Spleen (tissue), 11 donors: ENCODE measurements around the gene TANC1. TPM values are rescaled to one million over a fixed set of nuclear protein-coding genes. Genes with fewer than 3 reads are reported as not detected.

Experiments used
- DNase-seq: peaks from one replicate; pipeline ENCODE4 v3.0.0-alpha.2; 2020
- H3K27ac ChIP-seq, 8 donors: fragments of 200-600 bp; sonication (generic) in 7 of 8; 1 replicate in 4 of 8; 2 replicates in 4 of 8; pipeline versions ENCODE4 v1.5.0 to v1.8.0; 2016 to 2021; ENCODE audit warnings: inconsistent platforms in 4 of 8, mild to moderate bottlenecking in 4 of 8, moderate library complexity in 1 of 8
- H3K27me3 ChIP-seq, 7 donors: fragments of 200-600 bp; sonication (generic) in 6 of 7; replicated peaks in 1 of 7; 1 replicate in 4 of 7; 2 replicates in 3 of 7; pipeline versions ENCODE4 v1.5.0 to v1.8.0; 2016 to 2021; ENCODE audit warnings: inconsistent platforms in 3 of 7, mild to moderate bottlenecking in 1 of 7
- H3K36me3 ChIP-seq, 6 donors: fragments of 200-600 bp; sonication (generic) in 5 of 6; 1 replicate in 4 of 6; 2 replicates in 2 of 6; pipeline versions ENCODE4 v1.5.0 to v1.8.0; 2016 to 2021; ENCODE audit warnings: inconsistent platforms in 2 of 6
- H3K4me1 ChIP-seq, 6 donors: fragments of 200-600 bp; sonication (generic) in 5 of 6; 1 replicate in 3 of 6; 2 replicates in 3 of 6; pipeline versions ENCODE4 v1.5.0 to v1.8.0; 2016 to 2021; ENCODE audit warnings: inconsistent platforms in 3 of 6
- H3K4me3 ChIP-seq, 8 donors: fragments of 200-600 bp; sonication (generic) in 7 of 8; 1 replicate in 4 of 8; 2 replicates in 4 of 8; pipeline versions ENCODE4 v1.5.0 to v1.8.0; 2016 to 2021; ENCODE audit warnings: inconsistent platforms in 4 of 8, mild to moderate bottlenecking in 4 of 8, moderate library complexity in 2 of 8
- H3K9me3 ChIP-seq, 8 donors: fragments of 200-600 bp; sonication (generic) in 7 of 8; 1 replicate in 4 of 8; 2 replicates in 4 of 8; pipeline versions ENCODE4 v1.5.0 to v1.8.0; 2016 to 2021; ENCODE audit warnings: inconsistent platforms in 4 of 8
- POLR2A ChIP-seq, 3 donors: fragments of 450-650 bp; IDR thresholded peaks; one replicate each; pipeline ENCODE4 v1.5.1; 2017; ENCODE audit warnings: antibody characterized with exemption in 3 of 3, mild to moderate bottlenecking in 1 of 3
- POLR2AphosphoS5 ChIP-seq, 3 donors: sonication (generic); formaldehyde crosslinking; IDR thresholded peaks; one replicate each; pipeline ENCODE4 v1.5.1; 2017; ENCODE audit warnings: antibody characterized with exemption in 3 of 3
- WGBS, 5 donors: extraction: QIAGEN DNeasy Blood & Tissue Kit in 3 of 5; methylation state at CpG; one replicate each; pipeline versions ENCODE4 v1.1.5 to v1.1.7; 2013 to 2018; 5-methylcytosine and 5-hydroxymethylcytosine counted together
- intact Hi-C: fragments of 100-400 bp; cut with DNase I; formaldehyde crosslinking; loops from one replicate; pipeline ENCODE4 v1.15.0; 2023; ENCODE audit warnings: low total_unique reads
- polyA plus RNA-seq, 3 donors: library from polyadenylated mRNA; stranded (reverse); fragments of 200-250 nt; gene quantifications; one replicate each; pipeline ENCODE4 v1.2.1, GENCODE V29; 2013
- total RNA-seq, 7 donors: library from RNA; depleted of rRNA in 3 of 7; stranded (reverse); fragments of >200 nt in 3 of 7; fragmentation: NEBNext Ultra II Directional in 4 of 7; extraction: Animal tissue kit (Norgen Biotek cat#: 25700) in 4 of 7; gene quantifications; one replicate each; pipeline versions ENCODE4 v1.1.0 to v1.2.1, GENCODE V29; 2016 to 2021
- TF ChIP-seq, protein P1 (sequence below), 11 experiments: fragments of 200-600 bp in 7 of 11; fragments of 450-650 bp in 4 of 11; sonication (generic) in 4 of 11; IDR thresholded peaks in 8 of 11; conservative IDR thresholded peaks in 3 of 11; 1 replicate in 7 of 11; 2 replicates in 4 of 11; pipeline versions ENCODE4 v1.4.0 to v1.8.0; 2016 to 2021; ENCODE audit warnings: antibody characterized with exemption in 11 of 11, inconsistent platforms in 4 of 11, mild to moderate bottlenecking in 1 of 11
- donor health status: healthy with polysubstance abuse.
- donor health status: DM: no; HTN: no; CAD: no; lungs with moderate emphysema.
- donor health status: DM: no; HTN: no; CAD: no.
- donor health status: Bipolar disorder and iron deficiency.
- donor health status: healthy.
- donor health status: DM: no; HTN: no; CAD: no.
- donor health status: DM: yes; HTN: yes; CAD: no.

The TANC1 gene
- total and polyA plus RNA-seq, 10 donors, result 3.1 to 28.2 (median 21.7) TPM

DNA sequence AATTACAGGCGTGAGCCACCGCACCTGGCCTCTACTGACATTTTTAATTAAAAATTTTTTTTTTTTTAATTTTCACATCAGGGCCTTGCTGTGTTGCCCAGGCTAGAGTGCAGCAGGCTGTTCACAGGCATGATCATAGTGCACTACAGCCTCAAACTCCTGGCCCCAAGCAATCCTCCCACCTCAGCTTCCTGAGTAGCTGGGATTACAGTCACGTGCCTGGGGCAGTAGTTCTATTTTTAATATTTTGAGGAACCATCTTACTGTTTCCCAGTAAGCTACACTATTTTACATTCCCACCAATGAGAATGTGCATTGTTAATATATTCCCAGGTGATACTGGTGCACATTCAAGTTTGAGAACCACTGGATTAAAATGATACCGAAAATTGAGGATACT, 225.4 kb downstream of the TANC1 start:
- intact Hi-C loops, result no loop called here
- 83 to 88% (median 86%) methylated on average over 4 of the region's 4 CpGs for WGBS, 5 donors
- Histone ChIP-seq H3K4me3 (no peak overlapping the region), H3K27me3 (no peaks in the 10 kb centered on the region), H3K27ac (no peak overlapping the region), H3K36me3 (peaks cover 0 to 46% (median 3%) of the 10 kb centered on the region in 6 donors), H3K9me3 (no peaks in the 10 kb centered on the region), H3K4me1 (no peaks in the 10 kb centered on the region)
- no peak for DNase-seq
- no peak for TF ChIP-seq POLR2A (IDR thresholded peaks at IDR 0.05)
- TF ChIP-seq, protein P1, sequence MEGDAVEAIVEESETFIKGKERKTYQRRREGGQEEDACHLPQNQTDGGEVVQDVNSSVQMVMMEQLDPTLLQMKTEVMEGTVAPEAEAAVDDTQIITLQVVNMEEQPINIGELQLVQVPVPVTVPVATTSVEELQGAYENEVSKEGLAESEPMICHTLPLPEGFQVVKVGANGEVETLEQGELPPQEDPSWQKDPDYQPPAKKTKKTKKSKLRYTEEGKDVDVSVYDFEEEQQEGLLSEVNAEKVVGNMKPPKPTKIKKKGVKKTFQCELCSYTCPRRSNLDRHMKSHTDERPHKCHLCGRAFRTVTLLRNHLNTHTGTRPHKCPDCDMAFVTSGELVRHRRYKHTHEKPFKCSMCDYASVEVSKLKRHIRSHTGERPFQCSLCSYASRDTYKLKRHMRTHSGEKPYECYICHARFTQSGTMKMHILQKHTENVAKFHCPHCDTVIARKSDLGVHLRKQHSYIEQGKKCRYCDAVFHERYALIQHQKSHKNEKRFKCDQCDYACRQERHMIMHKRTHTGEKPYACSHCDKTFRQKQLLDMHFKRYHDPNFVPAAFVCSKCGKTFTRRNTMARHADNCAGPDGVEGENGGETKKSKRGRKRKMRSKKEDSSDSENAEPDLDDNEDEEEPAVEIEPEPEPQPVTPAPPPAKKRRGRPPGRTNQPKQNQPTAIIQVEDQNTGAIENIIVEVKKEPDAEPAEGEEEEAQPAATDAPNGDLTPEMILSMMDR (IDR thresholded peaks at IDR 0.05 in 8 of 11, conservative IDR thresholded peaks at IDR 0.05 in 3 of 11), result no peak
- TF ChIP-seq POLR2AphosphoS5 (IDR thresholded peaks at IDR 0.05), result no peak

DNA sequence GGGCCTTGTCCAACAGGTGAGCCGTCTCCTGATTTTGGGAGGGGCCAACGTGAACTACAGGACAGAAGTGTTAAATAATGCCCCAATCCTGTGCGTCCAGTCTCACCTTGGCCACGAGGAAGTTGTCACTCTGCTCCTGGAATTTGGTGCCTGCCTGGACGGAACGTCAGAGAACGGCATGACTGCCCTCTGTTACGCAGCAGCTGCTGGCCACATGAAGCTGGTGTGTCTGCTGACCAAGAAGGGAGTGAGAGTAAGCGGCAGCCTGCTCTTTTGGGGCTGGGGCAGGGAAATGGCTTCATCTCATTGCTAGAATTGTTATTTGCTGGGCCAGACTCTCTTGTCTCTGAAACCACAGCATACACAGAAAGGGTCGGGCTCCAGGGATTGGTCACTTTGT, 225.8 kb downstream of the TANC1 start:
- 90 to 96% (median 95%) methylated on average over 9 to 10 of the region's 10 CpGs for WGBS, 5 donors
- Histone ChIP-seq H3K27me3 (no peaks in the 10 kb centered on the region), H3K9me3 (no peaks in the 10 kb centered on the region), H3K36me3 (peaks cover 0 to 49% (median 5%) of the 10 kb centered on the region in 6 donors), H3K27ac (no peak overlapping the region), H3K4me3 (no peak overlapping the region), H3K4me1 (no peaks in the 10 kb centered on the region)
- TF ChIP-seq POLR2A (IDR thresholded peaks at IDR 0.05) (no peak), POLR2AphosphoS5 (IDR thresholded peaks at IDR 0.05) (no peak)
- TF ChIP-seq, protein P1 (IDR thresholded peaks at IDR 0.05 in 8 of 11, conservative IDR thresholded peaks at IDR 0.05 in 3 of 11), result no peak
- intact Hi-C loops, result no loop called here
- no peak for DNase-seq

DNA sequence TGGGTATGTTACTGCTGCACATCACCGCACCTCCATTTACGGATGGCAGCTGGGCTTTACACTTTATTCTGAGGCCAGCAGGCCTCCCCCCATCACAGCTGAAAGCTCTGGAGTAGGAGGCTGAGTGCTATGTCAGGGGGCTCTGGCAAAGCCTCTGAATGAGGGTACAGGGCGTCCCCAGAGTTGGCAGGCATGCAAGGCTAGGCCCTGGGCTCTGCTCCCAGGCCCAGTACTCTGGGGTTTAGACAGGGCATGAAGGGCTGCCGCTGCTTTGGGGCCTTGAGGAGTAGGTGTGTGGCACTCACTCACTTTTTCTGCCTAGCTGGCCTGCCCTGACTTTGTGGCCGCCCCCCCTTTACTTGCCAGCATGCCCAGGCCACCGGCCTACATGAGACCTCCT, 227.3 kb downstream of the TANC1 start:
- intact Hi-C loops, result no loop called here
- WGBS, 5 donors, result 81 to 95% (median 94%) methylated on average over 5 to 6 of the region's 6 CpGs
- Histone ChIP-seq H3K27me3 (no peaks in the 10 kb centered on the region), H3K27ac (no peak overlapping the region), H3K4me1 (peaks cover 0 to 4% (median under 1%) of the 10 kb centered on the region in 6 donors), H3K4me3 (no peak overlapping the region), H3K9me3 (no peaks in the 10 kb centered on the region), H3K36me3 (peaks cover 0 to 63% (median 5%) of the 10 kb centered on the region in 6 donors)
- TF ChIP-seq, protein P1 (IDR thresholded peaks at IDR 0.05 in 8 of 11, conservative IDR thresholded peaks at IDR 0.05 in 3 of 11), result no peak
- no peak for TF ChIP-seq POLR2AphosphoS5 (IDR thresholded peaks at IDR 0.05)
- TF ChIP-seq POLR2A (IDR thresholded peaks at IDR 0.05), result no peak
- peak; percentile 57 for DNase-seq

DNA sequence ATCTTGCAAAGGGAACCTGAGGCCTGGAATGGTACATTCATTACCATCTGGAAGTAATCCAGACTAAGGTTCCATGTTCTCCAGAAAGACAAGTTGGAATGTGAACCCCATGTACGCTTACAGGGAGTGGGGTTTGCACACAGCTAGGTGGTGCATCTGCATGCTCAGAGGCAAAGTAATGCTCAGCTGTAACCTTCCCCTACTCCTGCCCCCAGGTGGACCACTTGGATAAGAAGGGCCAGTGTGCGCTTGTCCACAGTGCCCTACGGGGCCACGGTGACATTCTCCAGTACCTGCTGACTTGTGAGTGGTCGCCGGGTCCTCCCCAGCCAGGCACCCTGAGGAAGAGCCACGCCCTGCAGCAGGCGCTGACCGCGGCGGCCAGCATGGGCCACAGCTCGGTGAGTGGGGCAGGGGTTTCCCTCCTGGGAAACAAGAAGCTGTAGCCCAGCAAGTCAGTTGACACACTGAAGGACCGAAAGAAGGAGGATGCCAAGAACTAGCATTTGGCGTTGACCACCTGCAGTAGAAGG, 228.0 kb downstream of the TANC1 start:
- Histone ChIP-seq H3K27me3 (no peaks in the 10 kb centered on the region), H3K9me3 (no peaks in the 10 kb centered on the region), H3K27ac (no peak overlapping the region), H3K36me3 (peaks cover 0 to 69% (median 5%) of the 10 kb centered on the region in 6 donors), H3K4me1 (peaks cover 0 to 11% (median 6%) of the 10 kb centered on the region in 6 donors), H3K4me3 (no peak overlapping the region)
- 84 to 97% (median 96%) methylated on average over 4 to 14 of the region's 14 CpGs for WGBS, 5 donors
- DNase-seq, result peak; percentile 70
- intact Hi-C loops, result no loop called here
- peak in 1 of 3 donors; percentile 18 for TF ChIP-seq POLR2AphosphoS5 (IDR thresholded peaks at IDR 0.05)
- TF ChIP-seq, protein P1 (IDR thresholded peaks at IDR 0.05 in 8 of 11, conservative IDR thresholded peaks at IDR 0.05 in 3 of 11), result no peak
